Tibial artery (tissue), 4 donors: Measurements from ENCODE around the gene PECR.

ENCODE experiments used
- DNase-seq, 2 donors: peaks; one replicate each; pipeline ENCODE4 v3.0.0-alpha.2; 2019
- H3K27ac ChIP-seq, 2 donors: fragments of 200-600 bp; sonication (generic) in 1 of 2; 1 replicate in 1 of 2; 2 replicates in 1 of 2; pipeline ENCODE4 v1.5.1; 2018 to 2019; ENCODE audit warnings: mild to moderate bottlenecking in 1 of 2
- H3K27me3 ChIP-seq, 2 donors: fragments of 200-600 bp; sonication (generic) in 1 of 2; one replicate each; pipeline versions ENCODE4 v1.5.1 to v1.6.0; 2016 to 2019
- H3K36me3 ChIP-seq, 3 donors: fragments of 200-600 bp; sonication (generic) in 2 of 3; one replicate each; pipeline ENCODE4 v1.5.1; 2016 to 2019; ENCODE audit warnings: mild to moderate bottlenecking in 2 of 3
- H3K4me1 ChIP-seq, 4 donors: fragments of 200-600 bp; sonication (generic) in 2 of 4; 1 replicate in 3 of 4; 2 replicates in 1 of 4; pipeline ENCODE4 v1.5.1; 2016 to 2019
- H3K4me3 ChIP-seq, 2 donors: fragments of 200-600 bp; sonication (generic) in 1 of 2; 1 replicate in 1 of 2; 2 replicates in 1 of 2; pipeline ENCODE4 v1.5.1; 2018 to 2019; ENCODE audit warnings: mild to moderate bottlenecking in 2 of 2
- H3K9me3 ChIP-seq, 3 donors: fragments of 200-600 bp; sonication (generic) in 1 of 3; one replicate each; pipeline ENCODE4 v1.5.1; 2016 to 2019
- CTCF ChIP-seq, 2 experiments: fragments of 200-600 bp in 1 of 2; fragments of 450-650 bp in 1 of 2; IDR thresholded peaks; one replicate each; pipeline ENCODE4 v1.5.1; 2017 to 2019; ENCODE audit warnings: antibody characterized with exemption in 2 of 2, mild to moderate bottlenecking in 1 of 2, moderate library complexity in 1 of 2
- intact Hi-C: fragments of 100-400 bp; cut with DNase I; formaldehyde crosslinking; loops from one replicate; pipeline ENCODE4 v1.15.0; 2023; ENCODE audit warnings: low total_unique reads

The PECR gene

GRCh38 chr2:216033403-216033802 is 48.2 kb downstream of the PECR start:
- H3K4me1 ChIP-seq, result peaks cover 0 to 10% (median 3%) of the 10 kb centered on the region in 4 donors
- no peak overlapping the region for H3K27ac ChIP-seq
- no peak overlapping the region for H3K4me3 ChIP-seq
- H3K36me3 ChIP-seq, result peaks cover 0 to 21% (median under 1%) of the 10 kb centered on the region in 3 donors
- DNase-seq, result no peak
- TF ChIP-seq CTCF (IDR thresholded peaks at IDR 0.05), result no peak
- no peaks in the 10 kb centered on the region for H3K9me3 ChIP-seq
- intact Hi-C loops, result no loop called here
- no peaks in the 10 kb centered on the region for H3K27me3 ChIP-seq

GRCh38 chr2:216031960-216032689 is 49.5 kb downstream of the PECR start:
- H3K9me3 ChIP-seq, result no peaks in the 10 kb centered on the region
- H3K27ac ChIP-seq, result no peak overlapping the region
- no peak for DNase-seq
- H3K4me3 ChIP-seq, result no peak overlapping the region
- intact Hi-C loops, result no loop called here
- H3K36me3 ChIP-seq, result peaks cover 0 to 15% (median 0%) of the 10 kb centered on the region in 3 donors
- no peaks in the 10 kb centered on the region for H3K27me3 ChIP-seq
- no peak for TF ChIP-seq CTCF (IDR thresholded peaks at IDR 0.05)
- H3K4me1 ChIP-seq, result peaks cover 0 to 10% (median 3%) of the 10 kb centered on the region in 4 donors

GRCh38 chr2:216030216-216030615 is 51.4 kb downstream of the PECR start:
- Histone ChIP-seq H3K36me3 (no peaks in the 10 kb centered on the region), H3K4me1 (peaks cover 0 to 10% (median 3%) of the 10 kb centered on the region in 4 donors), H3K27me3 (no peaks in the 10 kb centered on the region), H3K27ac (no peak overlapping the region), H3K9me3 (no peaks in the 10 kb centered on the region), H3K4me3 (no peak overlapping the region)
- TF ChIP-seq CTCF (IDR thresholded peaks at IDR 0.05), result no peak
- intact Hi-C loops, result no loop called here
- DNase-seq, result no peak

GRCh38 chr2:216029416-216030129 is 52.0 kb downstream of the PECR start:
- no peak overlapping the region for H3K4me3 ChIP-seq
- H3K27me3 ChIP-seq, result no peaks in the 10 kb centered on the region
- no peaks in the 10 kb centered on the region for H3K36me3 ChIP-seq
- intact Hi-C loops, result no loop called here
- peaks cover 0 to 10% (median 3%) of the 10 kb centered on the region in 4 donors for H3K4me1 ChIP-seq
- TF ChIP-seq CTCF (IDR thresholded peaks at IDR 0.05), result no peak
- H3K9me3 ChIP-seq, result no peaks in the 10 kb centered on the region
- no peak for DNase-seq
- H3K27ac ChIP-seq, result no peak overlapping the region

GRCh38 chr2:216024779-216025336 is 56.8 kb downstream of the PECR start:
- Histone ChIP-seq H3K4me1 (no peaks in the 10 kb centered on the region), H3K27me3 (no peaks in the 10 kb centered on the region), H3K9me3 (no peaks in the 10 kb centered on the region), H3K4me3 (no peak overlapping the region), H3K36me3 (no peaks in the 10 kb centered on the region), H3K27ac (no peak overlapping the region)
- no peak for TF ChIP-seq CTCF (IDR thresholded peaks at IDR 0.05)
- intact Hi-C loops, result no loop called here
- no peak for DNase-seq
